ENCODE data around the gene BCO1.

The BCO1 gene

GRCh38 chr16:81243942-81244341 lies 5.5 kb downstream of the BCO1 start:
- H3K9me3 ChIP-seq: no peaks in the 10 kb centered on the region
- no peak overlapping the region for H3K4me3 ChIP-seq (ENCODE audit: low read depth in 1 of 2, low read length in 1 of 2)
- no peak for TF ChIP-seq CTCF (IDR thresholded peaks at IDR 0.05)
- peaks cover 6% of the 10 kb centered on the region for H3K27me3 ChIP-seq
- no peak overlapping the region for H3K27ac ChIP-seq
- H3K4me1 ChIP-seq (ENCODE audit: control insufficient read depth in 1 of 2, insufficient read depth in 1 of 2, low read depth in 1 of 2, low read length in 1 of 2): no peaks in the 10 kb centered on the region
- H3K36me3 ChIP-seq: no peaks in the 10 kb centered on the region

GRCh38 chr16:81251871-81252270 lies 13.4 kb downstream of the BCO1 start:
- no peaks in the 10 kb centered on the region for H3K27me3 ChIP-seq

GRCh38 chr16:81253141-81253540 lies 14.7 kb downstream of the BCO1 start:
- H3K9me3 ChIP-seq: no peaks in the 10 kb centered on the region
- H3K4me1 ChIP-seq (ENCODE audit: control insufficient read depth in 1 of 2, insufficient read depth in 1 of 2, low read depth in 1 of 2, low read length in 1 of 2): no peaks in the 10 kb centered on the region
- no peaks in the 10 kb centered on the region for H3K36me3 ChIP-seq
- no peak for TF ChIP-seq CTCF (IDR thresholded peaks at IDR 0.05)
- H3K27ac ChIP-seq: no peak overlapping the region
- H3K27me3 ChIP-seq: no peaks in the 10 kb centered on the region
- no peak overlapping the region for H3K4me3 ChIP-seq (ENCODE audit: low read depth in 1 of 2, low read length in 1 of 2)

More at GRCh38 chr16:81251871-81252270, 13.4 kb downstream of the BCO1 start:
- Histone ChIP-seq H3K27ac (no peak overlapping the region), H3K9me3 (no peaks in the 10 kb centered on the region), H3K4me1 (ENCODE audit: control insufficient read depth in 1 of 2, insufficient read depth in 1 of 2, low read depth in 1 of 2, low read length in 1 of 2) (no peaks in the 10 kb centered on the region), H3K36me3 (no peaks in the 10 kb centered on the region), H3K4me3 (ENCODE audit: low read depth in 1 of 2, low read length in 1 of 2) (no peak overlapping the region)
- TF ChIP-seq CTCF (IDR thresholded peaks at IDR 0.05): no peak

GRCh38 chr16:81254922-81255526 lies 16.5 kb downstream of the BCO1 start:
- no peaks in the 10 kb centered on the region for H3K9me3 ChIP-seq

GRCh38 chr16:81259916-81260315 lies 21.4 kb downstream of the BCO1 start:
- no peaks in the 10 kb centered on the region for H3K9me3 ChIP-seq
- H3K4me1 ChIP-seq (ENCODE audit: control insufficient read depth in 1 of 2, insufficient read depth in 1 of 2, low read depth in 1 of 2, low read length in 1 of 2): no peaks in the 10 kb centered on the region
- no peaks in the 10 kb centered on the region for H3K36me3 ChIP-seq
- H3K27me3 ChIP-seq: no peaks in the 10 kb centered on the region
- no peak overlapping the region for H3K4me3 ChIP-seq (ENCODE audit: low read depth in 1 of 2, low read length in 1 of 2)
- no peak for TF ChIP-seq CTCF (IDR thresholded peaks at IDR 0.05)
- H3K27ac ChIP-seq: no peak overlapping the region

More at GRCh38 chr16:81254922-81255526, 16.5 kb downstream of the BCO1 start:
- Histone ChIP-seq H3K4me1 (ENCODE audit: control insufficient read depth in 1 of 2, insufficient read depth in 1 of 2, low read depth in 1 of 2, low read length in 1 of 2) (no peaks in the 10 kb centered on the region), H3K27me3 (no peaks in the 10 kb centered on the region), H3K36me3 (no peaks in the 10 kb centered on the region), H3K4me3 (ENCODE audit: low read depth in 1 of 2, low read length in 1 of 2) (no peak overlapping the region), H3K27ac (no peak overlapping the region)
- no peak for TF ChIP-seq CTCF (IDR thresholded peaks at IDR 0.05)

Data from neutrophil (primary cell).